ENCODE results near the gene PLA2G2D. TPM values are rescaled to one million over a fixed set of nuclear protein-coding genes. Genes with fewer than 3 reads are reported as not detected.

The PLA2G2D gene
- total and polyA plus RNA-seq, 4 donors = 0.06 to 0.14 (median 0.08) TPM; not detected in 1

DNA sequence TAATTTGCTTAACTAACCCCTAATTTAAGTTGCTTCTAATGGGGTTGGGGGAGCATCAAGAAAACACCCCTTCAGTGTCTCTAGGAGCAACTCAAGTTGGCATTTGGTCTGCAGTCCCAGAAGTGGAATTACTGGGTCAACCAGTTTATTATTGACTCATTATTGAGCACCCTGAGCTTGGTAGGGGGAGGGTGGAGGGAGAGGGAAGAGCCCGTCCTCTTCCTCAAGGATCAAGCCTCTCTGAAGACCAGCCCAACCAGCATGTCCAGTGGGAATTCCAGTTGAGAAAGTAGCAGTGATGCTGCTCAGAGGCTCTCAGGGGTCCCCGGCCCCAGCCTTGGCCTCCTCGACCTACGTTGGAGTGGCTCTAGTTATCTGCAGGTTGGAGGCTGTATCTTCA, 17.7 kb upstream of the PLA2G2D start:
- DNase-seq (ENCODE audit: low spot score) = no peak
- H3K9ac ChIP-seq (ENCODE audit: low read depth in 1 of 2, low read length in 2 of 2) = no peak overlapping the region

More for the DNA sequence above, 17.7 kb upstream of the PLA2G2D start:
- H3K4me1 ChIP-seq (ENCODE audit: control insufficient read depth in 4 of 4, insufficient read depth in 4 of 4, low read length in 3 of 4) = no peaks in the 10 kb centered on the region
- H3K36me3 ChIP-seq (ENCODE audit: control insufficient read depth in 4 of 4, insufficient read depth in 3 of 4, low read depth in 1 of 4, low read length in 3 of 4) = no peaks in the 10 kb centered on the region
- no peaks in the 10 kb centered on the region for H3K27me3 ChIP-seq (ENCODE audit: control insufficient read depth in 4 of 4, insufficient read depth in 4 of 4, low read length in 3 of 4)
- H3K4me3 ChIP-seq (ENCODE audit: low read depth in 1 of 3, low read length in 3 of 3) = no peak overlapping the region
- H3K27ac ChIP-seq (ENCODE audit: low read depth in 1 of 2, low read length in 2 of 2) = no peak overlapping the region
- H3K9me3 ChIP-seq (ENCODE audit: control insufficient read depth in 4 of 4, low read length in 3 of 4) = no peaks in the 10 kb centered on the region
- TF ChIP-seq JUND (IDR thresholded peaks at IDR 0.05) (no peak), YY1 (IDR thresholded peaks at IDR 0.05) (no peak), FOXA2 (IDR thresholded peaks at IDR 0.05) (no peak), RXRA (IDR thresholded peaks at IDR 0.05) (no peak), HNF4A (conservative IDR thresholded peaks at IDR 0.05) (no peak), SP1 (IDR thresholded peaks at IDR 0.05) (no peak), NR2F2 (IDR thresholded peaks at IDR 0.05) (no peak), EGR1 (IDR thresholded peaks at IDR 0.05; ENCODE audit: low read depth in 2 of 2) (no peak), TAF1 (conservative IDR thresholded peaks at IDR 0.05) (no peak), RAD21 (IDR thresholded peaks at IDR 0.05) (no peak), GABPA (IDR thresholded peaks at IDR 0.05 in 1 of 2, conservative IDR thresholded peaks at IDR 0.05 in 1 of 2) (no peak), FOXA1 (IDR thresholded peaks at IDR 0.05) (no peak), HNF4G (IDR thresholded peaks at IDR 0.05) (no peak)
- TF ChIP-seq, protein P1, sequence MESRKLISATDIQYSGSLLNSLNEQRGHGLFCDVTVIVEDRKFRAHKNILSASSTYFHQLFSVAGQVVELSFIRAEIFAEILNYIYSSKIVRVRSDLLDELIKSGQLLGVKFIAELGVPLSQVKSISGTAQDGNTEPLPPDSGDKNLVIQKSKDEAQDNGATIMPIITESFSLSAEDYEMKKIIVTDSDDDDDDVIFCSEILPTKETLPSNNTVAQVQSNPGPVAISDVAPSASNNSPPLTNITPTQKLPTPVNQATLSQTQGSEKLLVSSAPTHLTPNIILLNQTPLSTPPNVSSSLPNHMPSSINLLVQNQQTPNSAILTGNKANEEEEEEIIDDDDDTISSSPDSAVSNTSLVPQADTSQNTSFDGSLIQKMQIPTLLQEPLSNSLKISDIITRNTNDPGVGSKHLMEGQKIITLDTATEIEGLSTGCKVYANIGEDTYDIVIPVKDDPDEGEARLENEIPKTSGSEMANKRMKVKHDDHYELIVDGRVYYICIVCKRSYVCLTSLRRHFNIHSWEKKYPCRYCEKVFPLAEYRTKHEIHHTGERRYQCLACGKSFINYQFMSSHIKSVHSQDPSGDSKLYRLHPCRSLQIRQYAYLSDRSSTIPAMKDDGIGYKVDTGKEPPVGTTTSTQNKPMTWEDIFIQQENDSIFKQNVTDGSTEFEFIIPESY (IDR thresholded peaks at IDR 0.05) = no peak
- TF ChIP-seq, protein P2, sequence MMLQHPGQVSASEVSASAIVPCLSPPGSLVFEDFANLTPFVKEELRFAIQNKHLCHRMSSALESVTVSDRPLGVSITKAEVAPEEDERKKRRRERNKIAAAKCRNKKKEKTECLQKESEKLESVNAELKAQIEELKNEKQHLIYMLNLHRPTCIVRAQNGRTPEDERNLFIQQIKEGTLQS (IDR thresholded peaks at IDR 0.05) = no peak
- TF ChIP-seq, protein P3, sequence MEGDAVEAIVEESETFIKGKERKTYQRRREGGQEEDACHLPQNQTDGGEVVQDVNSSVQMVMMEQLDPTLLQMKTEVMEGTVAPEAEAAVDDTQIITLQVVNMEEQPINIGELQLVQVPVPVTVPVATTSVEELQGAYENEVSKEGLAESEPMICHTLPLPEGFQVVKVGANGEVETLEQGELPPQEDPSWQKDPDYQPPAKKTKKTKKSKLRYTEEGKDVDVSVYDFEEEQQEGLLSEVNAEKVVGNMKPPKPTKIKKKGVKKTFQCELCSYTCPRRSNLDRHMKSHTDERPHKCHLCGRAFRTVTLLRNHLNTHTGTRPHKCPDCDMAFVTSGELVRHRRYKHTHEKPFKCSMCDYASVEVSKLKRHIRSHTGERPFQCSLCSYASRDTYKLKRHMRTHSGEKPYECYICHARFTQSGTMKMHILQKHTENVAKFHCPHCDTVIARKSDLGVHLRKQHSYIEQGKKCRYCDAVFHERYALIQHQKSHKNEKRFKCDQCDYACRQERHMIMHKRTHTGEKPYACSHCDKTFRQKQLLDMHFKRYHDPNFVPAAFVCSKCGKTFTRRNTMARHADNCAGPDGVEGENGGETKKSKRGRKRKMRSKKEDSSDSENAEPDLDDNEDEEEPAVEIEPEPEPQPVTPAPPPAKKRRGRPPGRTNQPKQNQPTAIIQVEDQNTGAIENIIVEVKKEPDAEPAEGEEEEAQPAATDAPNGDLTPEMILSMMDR (IDR thresholded peaks at IDR 0.05; ENCODE audit: low read depth, low read length, missing input control) = no peak
- TF ChIP-seq, protein P4, sequence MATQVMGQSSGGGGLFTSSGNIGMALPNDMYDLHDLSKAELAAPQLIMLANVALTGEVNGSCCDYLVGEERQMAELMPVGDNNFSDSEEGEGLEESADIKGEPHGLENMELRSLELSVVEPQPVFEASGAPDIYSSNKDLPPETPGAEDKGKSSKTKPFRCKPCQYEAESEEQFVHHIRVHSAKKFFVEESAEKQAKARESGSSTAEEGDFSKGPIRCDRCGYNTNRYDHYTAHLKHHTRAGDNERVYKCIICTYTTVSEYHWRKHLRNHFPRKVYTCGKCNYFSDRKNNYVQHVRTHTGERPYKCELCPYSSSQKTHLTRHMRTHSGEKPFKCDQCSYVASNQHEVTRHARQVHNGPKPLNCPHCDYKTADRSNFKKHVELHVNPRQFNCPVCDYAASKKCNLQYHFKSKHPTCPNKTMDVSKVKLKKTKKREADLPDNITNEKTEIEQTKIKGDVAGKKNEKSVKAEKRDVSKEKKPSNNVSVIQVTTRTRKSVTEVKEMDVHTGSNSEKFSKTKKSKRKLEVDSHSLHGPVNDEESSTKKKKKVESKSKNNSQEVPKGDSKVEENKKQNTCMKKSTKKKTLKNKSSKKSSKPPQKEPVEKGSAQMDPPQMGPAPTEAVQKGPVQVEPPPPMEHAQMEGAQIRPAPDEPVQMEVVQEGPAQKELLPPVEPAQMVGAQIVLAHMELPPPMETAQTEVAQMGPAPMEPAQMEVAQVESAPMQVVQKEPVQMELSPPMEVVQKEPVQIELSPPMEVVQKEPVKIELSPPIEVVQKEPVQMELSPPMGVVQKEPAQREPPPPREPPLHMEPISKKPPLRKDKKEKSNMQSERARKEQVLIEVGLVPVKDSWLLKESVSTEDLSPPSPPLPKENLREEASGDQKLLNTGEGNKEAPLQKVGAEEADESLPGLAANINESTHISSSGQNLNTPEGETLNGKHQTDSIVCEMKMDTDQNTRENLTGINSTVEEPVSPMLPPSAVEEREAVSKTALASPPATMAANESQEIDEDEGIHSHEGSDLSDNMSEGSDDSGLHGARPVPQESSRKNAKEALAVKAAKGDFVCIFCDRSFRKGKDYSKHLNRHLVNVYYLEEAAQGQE (IDR thresholded peaks at IDR 0.05) = no peak
- TF ChIP-seq, protein P5, sequence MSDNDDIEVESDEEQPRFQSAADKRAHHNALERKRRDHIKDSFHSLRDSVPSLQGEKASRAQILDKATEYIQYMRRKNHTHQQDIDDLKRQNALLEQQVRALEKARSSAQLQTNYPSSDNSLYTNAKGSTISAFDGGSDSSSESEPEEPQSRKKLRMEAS (IDR thresholded peaks at IDR 0.05) = no peak
- WGBS = 94% methylated on average over 4 of the region's 4 CpGs

Data from liver (tissue), 9 donors.